Stimulated activated CD8-positive, alpha-beta memory T cell treated with anti-CD3 and anti-CD28 coated beads, Interleukin-7, amount 100 ng/mL, for 1 hour (primary cell): ENCODE data around the gene ACAA2.
"Not testable (repeated sequence)": the region's sequence is repeated elsewhere in the genome, so short reads cannot be mapped to it uniquely, and the experiment has no call there.

Experiments used
- DNase-seq, 2 donors: peaks; one replicate each; pipeline ENCODE4 v3.0.0-alpha.2; 2020; ENCODE audit warnings: low read depth in 2 of 2

The ACAA2 gene

GRCh38 chr18:49845629-49846360, 32.5 kb upstream of the ACAA2 start:
- DNase-seq = no peak

- no peak for DNase-seq
These were observed 31.6 kb upstream of the ACAA2 start for GRCh38 chr18:49844903-49845302.

DNA sequence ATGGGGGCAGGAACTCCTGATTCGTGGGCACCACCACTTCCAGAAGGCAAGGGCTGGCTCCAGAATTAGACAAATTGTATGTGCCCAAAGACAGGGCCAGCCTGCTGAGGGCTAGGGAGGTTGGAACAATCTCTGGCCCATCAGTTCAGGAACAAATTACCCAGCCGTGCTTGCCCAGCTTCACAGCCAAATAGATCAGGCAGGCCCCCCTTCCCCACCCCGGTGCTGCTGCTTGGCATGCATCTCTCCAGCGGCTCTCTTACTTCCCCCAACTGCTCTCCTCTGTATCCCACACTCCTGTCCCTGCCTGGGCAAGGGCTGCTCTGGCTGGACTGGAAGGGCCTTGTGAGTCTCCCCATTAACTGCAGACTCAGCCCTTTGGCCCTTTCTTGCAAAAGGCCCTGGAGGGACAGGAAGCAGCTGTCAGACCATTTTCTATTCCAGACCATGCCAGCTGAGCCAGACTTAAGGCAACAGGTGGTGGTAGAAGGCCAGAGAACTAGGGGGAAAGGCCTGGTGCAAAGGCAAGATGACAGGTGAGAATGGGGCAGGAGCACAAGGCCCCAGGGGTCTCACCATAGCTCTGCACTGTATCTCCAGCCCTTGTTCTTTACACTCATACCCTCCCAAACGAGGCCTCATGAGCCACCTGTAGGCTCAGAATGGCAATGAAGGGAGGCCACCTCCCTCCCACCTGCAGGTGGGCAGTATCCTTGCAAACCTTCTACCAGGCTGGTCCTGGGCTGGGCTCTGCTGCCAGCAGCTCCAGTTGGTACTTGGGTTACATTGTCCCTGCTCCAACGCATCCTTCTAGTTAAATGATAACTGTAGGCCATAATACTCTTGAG, 30.7 kb upstream of the ACAA2 start:
- no peak for DNase-seq

DNA sequence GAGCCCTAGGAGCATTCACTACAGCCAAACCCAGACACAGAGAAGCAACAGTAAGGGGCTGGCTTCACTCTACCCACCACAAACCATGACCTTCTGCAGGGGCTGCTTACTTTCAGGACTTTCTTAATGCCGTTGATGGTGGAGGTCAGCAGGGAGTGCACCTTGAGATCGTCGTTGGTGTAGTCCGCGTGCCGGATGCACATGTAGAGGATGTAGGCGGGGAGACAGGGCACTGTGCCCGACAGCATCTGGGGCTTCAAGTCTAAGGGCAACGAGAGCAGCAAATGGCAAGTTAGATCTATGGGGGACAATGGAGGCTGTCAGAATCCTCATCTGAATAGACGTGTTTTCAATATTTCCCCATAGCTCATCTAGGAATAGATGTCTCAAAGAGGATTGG, 29.8 kb upstream of the ACAA2 start:
- DNase-seq = no peak

- DNase-seq = no peak
These were observed 29.3 kb upstream of the ACAA2 start for GRCh38 chr18:49842656-49843055.

- no peak for DNase-seq
These were observed 28.2 kb upstream of the ACAA2 start for GRCh38 chr18:49841236-49842217.

- no peak for DNase-seq
These were observed 25.7 kb upstream of the ACAA2 start for GRCh38 chr18:49839012-49839411.

DNA sequence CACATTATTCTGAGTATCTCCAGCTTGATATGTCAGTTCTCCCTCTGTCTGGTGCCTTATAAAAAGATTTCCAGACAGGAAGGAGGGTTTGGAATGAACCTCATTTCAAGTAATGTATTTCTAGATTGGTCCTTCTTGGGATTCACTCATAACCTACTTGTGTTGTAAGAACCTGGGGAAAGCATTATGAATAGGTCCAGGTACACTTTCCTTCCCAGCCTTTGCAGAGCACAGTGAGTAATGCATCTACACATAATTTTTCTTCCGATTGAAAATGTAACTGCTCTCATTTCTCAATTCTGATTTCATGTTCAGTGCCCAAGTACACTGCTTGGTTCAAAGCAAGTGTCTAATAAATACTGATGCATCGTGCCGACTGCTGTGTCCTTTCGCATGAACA, 25.0 kb upstream of the ACAA2 start:
- no peak for DNase-seq

GRCh38 chr18:49837889-49838288, 24.6 kb upstream of the ACAA2 start:
- no peak for DNase-seq

DNA sequence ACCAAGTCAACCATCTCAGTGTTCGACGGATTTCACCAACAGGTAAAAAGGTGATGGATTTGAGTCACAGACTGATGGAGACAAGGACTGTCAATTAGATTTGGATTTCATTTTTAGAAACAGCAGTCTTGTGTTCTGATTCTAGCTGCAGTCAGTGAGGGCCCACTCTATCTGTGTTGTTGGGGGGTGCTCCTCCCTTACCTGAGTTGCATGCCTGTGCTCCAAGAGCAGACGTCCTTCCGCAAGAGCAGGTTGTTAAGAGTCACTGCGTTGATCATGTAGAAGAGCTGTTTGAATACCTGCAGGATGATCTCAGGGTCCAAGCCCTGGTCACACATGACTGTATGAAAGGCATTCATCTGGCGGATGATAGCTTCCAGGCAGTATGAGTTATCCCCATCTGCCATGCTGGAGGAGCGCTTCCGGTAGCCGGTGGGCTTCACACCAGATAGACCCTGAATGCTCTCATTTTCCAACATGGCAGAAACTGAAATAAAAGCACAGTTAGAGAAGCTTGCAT, 24.0 kb upstream of the ACAA2 start:
- DNase-seq = not testable (repeated sequence)

DNA sequence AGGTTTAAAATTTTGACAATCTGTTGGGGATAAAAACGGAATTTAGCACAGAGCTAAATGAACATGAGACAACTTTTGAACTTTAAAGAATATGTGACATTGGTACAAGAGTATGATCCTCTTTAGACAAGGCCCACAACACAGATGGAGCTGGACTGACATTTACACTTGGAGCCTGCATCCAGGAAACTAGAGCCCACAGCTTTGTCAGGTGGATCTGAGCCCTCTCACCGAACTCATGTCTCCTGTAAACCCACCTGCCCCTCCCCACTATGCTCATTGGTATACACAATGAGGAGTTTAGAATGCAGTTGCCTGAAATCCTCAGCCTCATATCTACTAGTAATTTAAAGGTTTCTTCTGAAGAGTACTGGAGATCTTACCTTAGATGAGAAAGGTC, 22.1 kb upstream of the ACAA2 start:
- DNase-seq = no peak

DNA sequence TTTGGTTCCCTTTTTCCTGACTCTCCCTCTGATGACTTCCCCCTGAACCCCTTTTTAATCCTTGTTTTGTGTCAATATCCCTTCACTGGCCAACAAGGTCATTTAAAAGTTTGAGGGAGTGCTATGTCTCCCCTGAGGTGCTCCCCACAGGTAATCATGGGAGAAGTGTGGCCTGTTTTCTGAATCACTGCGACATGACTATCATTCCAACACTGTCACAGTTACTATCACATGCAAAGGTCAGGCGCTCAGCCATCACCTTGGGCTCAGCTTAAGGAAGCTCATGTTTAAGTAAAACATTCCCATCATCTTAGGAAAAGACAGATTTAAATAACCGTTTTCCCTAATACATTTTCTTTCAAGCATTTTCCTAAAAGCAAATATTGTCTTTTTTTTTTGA, 20.9 kb upstream of the ACAA2 start:
- DNase-seq = no peak

DNA sequence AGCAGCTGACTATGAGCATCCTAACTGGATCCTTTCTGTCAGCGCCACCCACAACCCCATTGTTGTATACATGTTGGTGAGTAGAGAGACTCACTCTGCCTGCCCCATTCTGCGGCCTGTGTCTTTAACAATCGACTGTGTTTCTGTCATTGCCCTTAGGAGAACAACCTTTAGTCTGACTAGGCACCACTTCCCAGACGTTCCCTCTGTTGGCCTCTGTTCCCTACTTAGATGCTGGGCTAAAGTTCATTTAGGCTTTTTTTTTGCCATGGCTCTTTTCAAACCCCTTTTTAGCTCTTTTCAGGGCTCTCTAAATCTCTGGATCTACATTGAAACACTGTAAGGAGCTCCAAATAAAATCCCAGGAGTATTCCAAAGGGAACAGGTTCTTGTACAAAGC, 20.5 kb upstream of the ACAA2 start:
- no peak for DNase-seq

GRCh38 chr18:49832221-49832647, 18.9 kb upstream of the ACAA2 start:
- no peak for DNase-seq

DNA sequence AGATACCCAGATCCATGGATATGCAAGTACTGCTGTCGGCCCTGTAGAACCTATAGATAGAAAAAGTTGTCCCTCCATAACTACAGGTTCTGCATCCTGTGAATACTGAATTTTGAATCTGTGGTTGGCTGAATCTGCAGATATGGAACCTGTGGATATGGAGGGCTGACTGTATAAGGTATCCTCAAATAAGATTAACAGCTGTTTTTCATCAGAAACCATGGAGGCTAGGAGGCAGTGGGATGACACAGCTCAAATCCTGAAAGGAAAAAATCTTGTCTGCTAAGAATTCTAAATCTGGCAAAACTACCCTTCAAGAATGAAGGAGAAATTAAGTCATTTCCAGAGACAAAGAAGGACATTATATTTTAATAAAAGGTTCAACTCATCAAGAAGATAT, 14.7 kb upstream of the ACAA2 start:
- no peak for DNase-seq

DNA sequence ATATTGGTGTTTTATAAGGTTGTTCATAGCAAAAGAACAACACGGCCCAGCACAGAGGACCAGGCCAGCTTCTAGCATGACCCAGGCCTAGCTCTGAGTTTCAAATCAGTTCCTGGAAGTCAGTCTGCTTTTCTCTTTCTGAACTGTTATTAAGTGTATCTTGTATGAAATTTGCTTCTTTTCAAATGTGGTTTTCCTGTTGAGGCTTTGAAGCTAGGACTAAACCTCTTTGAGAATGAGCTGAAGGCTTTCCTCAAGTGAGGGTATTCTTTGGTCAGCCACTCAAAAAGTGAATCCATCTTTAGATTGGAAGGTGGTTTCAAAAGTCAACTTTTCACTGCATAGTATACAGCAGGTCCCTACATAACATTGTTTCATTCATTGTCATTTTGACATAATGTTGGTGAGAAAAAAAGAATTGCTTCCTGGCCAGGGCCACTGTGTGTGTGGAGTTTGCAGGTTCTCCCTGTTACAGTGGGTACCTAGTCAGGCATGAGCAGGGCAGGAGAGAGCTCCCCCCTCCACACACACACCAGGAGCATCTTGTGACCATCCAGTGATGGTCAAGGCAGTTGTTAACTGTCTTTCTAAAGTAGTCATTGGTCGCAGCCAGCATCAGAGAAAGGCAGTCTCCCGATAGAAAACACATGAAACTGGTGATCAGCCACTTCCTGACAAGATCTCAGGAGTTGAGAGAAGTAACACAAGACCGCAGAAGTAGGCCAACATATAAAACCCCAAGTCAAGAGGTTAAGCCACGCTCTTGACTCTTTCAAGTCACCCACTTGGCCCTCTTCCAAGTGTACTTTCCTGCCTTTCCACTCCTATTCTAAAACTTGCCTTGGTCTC, 6.7 kb upstream of the ACAA2 start:
- peak in 1 of 2 donors; percentile 4 for DNase-seq

- no peak for DNase-seq
These were observed 5.8 kb upstream of the ACAA2 start for GRCh38 chr18:49819071-49819662.

DNA sequence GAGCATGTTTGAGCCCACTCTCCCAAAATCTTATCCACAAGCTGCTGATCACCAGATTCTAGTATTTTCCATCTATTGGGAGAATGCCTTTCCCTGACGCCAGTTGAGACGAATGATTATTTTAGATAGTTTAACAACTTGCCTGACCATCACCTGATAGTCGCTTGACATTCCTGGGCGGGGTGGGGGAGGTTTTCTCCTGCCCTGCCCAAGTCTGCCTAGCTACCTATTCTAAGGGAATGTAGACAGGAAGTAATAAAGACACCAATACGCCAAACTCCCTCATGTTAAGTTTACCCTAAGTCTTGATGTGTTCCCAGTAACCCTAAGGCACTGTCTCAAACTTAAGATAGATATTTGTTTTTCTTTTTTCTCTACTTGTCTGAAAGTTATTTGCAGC, 4.6 kb upstream of the ACAA2 start:
- DNase-seq = no peak

- no peak for DNase-seq
These were observed 2.6 kb upstream of the ACAA2 start for GRCh38 chr18:49815927-49816326.

DNA sequence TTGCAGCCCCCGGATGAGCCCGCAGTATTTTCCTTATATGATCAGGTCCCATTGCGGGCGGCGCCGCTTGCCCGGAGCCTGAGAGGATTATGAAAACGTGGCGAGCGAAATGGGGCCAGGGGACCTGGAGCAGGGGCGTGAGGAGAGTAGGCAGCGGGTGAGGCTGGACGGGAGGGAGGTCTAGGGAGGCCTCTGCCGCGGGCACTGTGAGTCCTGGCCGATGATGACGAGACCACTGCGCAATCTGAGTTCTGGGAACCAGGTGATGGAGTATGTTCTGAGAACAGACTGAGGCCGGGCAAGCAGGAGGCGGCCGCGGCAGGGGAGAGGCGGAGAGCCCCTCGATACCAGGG, 790 bp upstream of the ACAA2 start:
- peak; percentile 45 to 52 for DNase-seq

- no peak for DNase-seq
These were observed 339 bp downstream of the ACAA2 start for GRCh38 chr18:49813069-49813318.
